M059J (cell line): Measurements from ENCODE around the gene ANKRD65. TPM values are rescaled to one million over a fixed set of nuclear protein-coding genes. Genes with fewer than 3 reads are reported as not detected.
"Not testable (repeated sequence)": the region's sequence is repeated elsewhere in the genome, so short reads cannot be mapped to it uniquely, and the experiment has no call there.

Experiments used
- DNase-seq: peaks from one replicate; pipeline ENCODE4 v3.0.0-alpha.2; 2012; ENCODE audit warnings: low read depth
- total RNA-seq: library from RNA; depleted of rRNA; stranded (reverse); fragments of >200 nt; shearing (Covaris generic); gene quantifications from 2 replicates; pipeline ENCODE4 v1.2.3, GENCODE V29; 2014

The ANKRD65 gene
- total RNA-seq, 1 experiment from 2014 or later = 0.64 TPM

GRCh38 chr1:1417825-1418463, 3.1 kb downstream of the ANKRD65 start:
- DNase-seq = not testable (repeated sequence)

GRCh38 chr1:1417396-1417795, 3.7 kb downstream of the ANKRD65 start:
- not testable (repeated sequence) for DNase-seq

DNA sequence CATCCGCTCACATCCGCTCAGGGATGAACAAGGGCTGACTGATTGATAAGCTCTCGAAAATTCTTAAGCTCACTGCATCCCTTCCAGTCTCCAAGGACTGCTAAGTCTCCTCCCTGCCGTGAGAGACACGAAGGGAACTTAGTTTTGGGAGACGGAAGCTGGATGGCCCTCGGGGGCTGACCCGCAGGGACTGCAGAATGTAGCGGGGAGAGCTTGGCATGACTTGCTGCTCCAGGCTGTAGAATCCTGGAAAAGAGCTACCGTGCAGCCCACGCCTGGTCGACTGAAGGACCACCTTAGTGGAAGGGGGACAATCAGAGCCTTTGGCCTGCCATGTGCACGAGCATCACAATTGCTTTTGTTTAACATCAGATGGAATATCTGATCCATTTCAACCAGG, 5.3 kb downstream of the ANKRD65 start:
- peak; percentile 29 for DNase-seq

- not testable (repeated sequence) for DNase-seq
Measured at GRCh38 chr1:1412311-1412902, 8.7 kb downstream of the ANKRD65 start.

DNA sequence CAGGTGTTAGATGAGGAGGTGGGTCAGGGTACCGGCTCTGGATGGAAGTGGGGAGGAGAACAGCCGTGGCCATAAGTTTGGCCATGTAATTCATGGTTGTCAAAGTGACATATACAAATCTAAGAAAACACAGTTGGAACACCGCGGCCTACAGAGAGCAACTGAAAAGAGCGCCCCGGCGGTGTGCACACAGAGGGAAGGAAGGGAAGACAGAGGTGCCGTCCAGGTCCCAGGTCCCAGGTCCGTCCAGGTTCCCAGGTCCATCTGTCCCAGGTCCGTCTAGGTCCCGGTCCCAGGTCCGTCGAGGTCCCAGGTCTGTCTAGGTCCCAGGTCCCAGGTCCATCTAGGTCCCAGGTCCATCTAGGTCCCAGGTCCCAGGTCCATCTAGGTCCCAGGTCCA, 9.4 kb downstream of the ANKRD65 start:
- DNase-seq = no peak

- DNase-seq = not testable (repeated sequence)
Measured at GRCh38 chr1:1410238-1410637, 10.8 kb downstream of the ANKRD65 start.

DNA sequence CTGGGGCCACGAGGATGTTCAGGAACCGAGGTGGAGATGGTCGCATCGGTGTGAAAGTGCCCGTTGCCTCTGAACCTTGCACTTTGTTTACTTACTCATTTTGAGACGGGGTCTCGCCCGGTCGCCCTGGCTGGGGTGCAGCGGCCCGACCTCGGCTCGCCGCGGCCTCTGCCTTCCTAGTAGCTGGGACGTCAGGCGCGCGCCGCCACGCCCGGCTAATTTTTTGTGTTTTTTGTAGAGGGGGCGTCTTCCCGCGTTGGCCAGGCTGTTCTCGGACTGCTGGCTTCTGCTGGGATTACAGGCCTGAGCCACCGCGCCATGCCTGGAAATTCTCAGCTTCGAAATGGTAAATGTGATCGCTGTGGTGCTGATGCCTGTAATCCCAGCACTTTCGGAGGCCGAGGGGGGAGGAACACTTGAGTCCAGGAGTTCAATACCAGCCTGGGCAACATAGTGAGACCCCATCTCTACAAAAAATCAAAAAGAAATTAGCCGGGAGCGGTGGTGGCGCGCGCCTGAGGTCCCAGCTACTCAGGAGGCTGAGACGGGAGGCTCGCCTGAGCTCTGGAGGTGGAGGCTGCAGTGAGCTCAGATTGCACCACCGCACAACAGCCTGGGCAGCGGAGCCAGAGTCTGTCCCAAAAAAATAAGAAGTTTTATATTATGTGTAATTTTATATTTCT, 13.3 kb downstream of the ANKRD65 start:
- DNase-seq = peak; percentile 36

GRCh38 chr1:1406821-1407635, 14.0 kb downstream of the ANKRD65 start, which contains the start of gene MRPL20:
MRPL20 (minus strand) TSS chr1:1407293; CDS start chr1:1407217, 76 bp downstream.
- DNase-seq = peak; percentile 91

- DNase-seq = no peak
Measured at GRCh38 chr1:1406101-1406820, 14.8 kb downstream of the ANKRD65 start.

DNA sequence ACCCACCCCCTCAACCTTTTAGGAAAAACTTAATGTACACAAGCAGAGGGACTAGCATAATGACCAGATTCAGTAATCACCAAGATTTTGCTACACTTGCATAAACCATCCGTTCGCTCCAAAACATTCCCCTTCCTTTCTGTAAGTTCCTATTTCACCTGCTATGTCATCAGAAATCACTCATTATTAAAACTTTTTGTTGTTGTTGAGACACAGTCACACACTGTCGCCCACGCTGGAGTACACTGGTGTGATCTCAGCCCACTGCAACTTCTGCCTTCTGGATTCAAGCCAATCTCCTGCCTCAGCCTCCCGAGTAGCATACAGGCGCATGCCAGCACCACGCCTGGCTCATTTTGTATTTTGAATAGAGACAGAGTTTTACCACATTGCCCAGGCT, 17.4 kb downstream of the ANKRD65 start:
- DNase-seq = no peak

DNA sequence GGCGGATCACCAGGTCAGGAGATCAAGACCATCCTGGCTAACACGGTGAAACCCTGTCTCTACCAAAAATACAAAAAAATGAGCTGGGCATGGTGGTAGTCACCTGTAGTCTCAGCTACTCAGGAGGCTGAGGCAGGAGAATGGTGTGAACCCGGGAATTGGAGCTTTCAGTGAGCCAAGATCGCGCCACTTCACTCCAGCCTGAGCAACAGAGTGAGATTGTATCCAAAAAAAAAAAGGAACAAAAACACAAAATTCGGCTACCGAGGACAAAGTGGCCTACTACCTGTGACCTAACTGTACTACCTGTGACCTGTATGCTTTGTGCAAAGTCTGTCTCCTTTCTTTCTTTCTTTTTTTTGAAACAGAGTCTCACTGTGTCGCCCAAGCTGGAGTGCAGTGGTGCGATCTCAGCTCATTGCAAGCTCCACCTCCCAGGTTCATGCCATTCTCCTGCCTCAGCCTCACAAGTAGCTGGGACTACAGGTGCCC, 18.1 kb downstream of the ANKRD65 start:
- DNase-seq = not testable (repeated sequence)

GRCh38 chr1:1402072-1402900, 18.8 kb downstream of the ANKRD65 start:
- DNase-seq = peak; percentile 63

GRCh38 chr1:1401457-1402010, 19.5 kb downstream of the ANKRD65 start:
- no peak for DNase-seq

GRCh38 chr1:1400576-1401456, 20.3 kb downstream of the ANKRD65 start:
- DNase-seq = no peak

- peak; percentile 33 for DNase-seq
Measured at GRCh38 chr1:1399872-1400575, 21.1 kb downstream of the ANKRD65 start.

- DNase-seq = peak; percentile 97
Measured at GRCh38 chr1:1399187-1399871, 21.7 kb downstream of the ANKRD65 start, which contains the start of gene CCNL2. CCNL2 (minus strand) TSS chr1:1399335; CDS start chr1:1399306, 29 bp downstream.

- DNase-seq = no peak
Measured at GRCh38 chr1:1398677-1399186, 22.3 kb downstream of the ANKRD65 start.
